ENCODE data around the gene PRH1. TPM values are rescaled to one million over a fixed set of nuclear protein-coding genes. Genes with fewer than 3 reads are reported as not detected.

The PRH1 gene
- total and polyA plus RNA-seq, 10 donors, result 1.5 to 63.1 (median 29.9) TPM

- Histone ChIP-seq H3K27me3 (replicated peaks in 1 of 7) (no peaks in the 10 kb centered on the region), H3K36me3 (peaks cover 0 to 14% (median 0%) of the 10 kb centered on the region in 6 donors), H3K9me3 (peaks cover 0 to 49% (median 43%) of the 10 kb centered on the region in 8 donors), H3K27ac (no peak overlapping the region), H3K4me1 (no peaks in the 10 kb centered on the region), H3K4me3 (no peak overlapping the region)
- TF ChIP-seq POLR2AphosphoS5 (IDR thresholded peaks at IDR 0.05), result no peak
- TF ChIP-seq, protein P1, sequence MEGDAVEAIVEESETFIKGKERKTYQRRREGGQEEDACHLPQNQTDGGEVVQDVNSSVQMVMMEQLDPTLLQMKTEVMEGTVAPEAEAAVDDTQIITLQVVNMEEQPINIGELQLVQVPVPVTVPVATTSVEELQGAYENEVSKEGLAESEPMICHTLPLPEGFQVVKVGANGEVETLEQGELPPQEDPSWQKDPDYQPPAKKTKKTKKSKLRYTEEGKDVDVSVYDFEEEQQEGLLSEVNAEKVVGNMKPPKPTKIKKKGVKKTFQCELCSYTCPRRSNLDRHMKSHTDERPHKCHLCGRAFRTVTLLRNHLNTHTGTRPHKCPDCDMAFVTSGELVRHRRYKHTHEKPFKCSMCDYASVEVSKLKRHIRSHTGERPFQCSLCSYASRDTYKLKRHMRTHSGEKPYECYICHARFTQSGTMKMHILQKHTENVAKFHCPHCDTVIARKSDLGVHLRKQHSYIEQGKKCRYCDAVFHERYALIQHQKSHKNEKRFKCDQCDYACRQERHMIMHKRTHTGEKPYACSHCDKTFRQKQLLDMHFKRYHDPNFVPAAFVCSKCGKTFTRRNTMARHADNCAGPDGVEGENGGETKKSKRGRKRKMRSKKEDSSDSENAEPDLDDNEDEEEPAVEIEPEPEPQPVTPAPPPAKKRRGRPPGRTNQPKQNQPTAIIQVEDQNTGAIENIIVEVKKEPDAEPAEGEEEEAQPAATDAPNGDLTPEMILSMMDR (IDR thresholded peaks at IDR 0.05 in 8 of 11, conservative IDR thresholded peaks at IDR 0.05 in 3 of 11), result no peak
- TF ChIP-seq POLR2A (IDR thresholded peaks at IDR 0.05), result no peak
- 91 to 100% (median 98%) methylated on average over 1 of the region's 1 CpG; no CpG with 5 or more reads in 1 of the 5 donors for WGBS, 5 donors
- DNase-seq, result no peak
- intact Hi-C loops (cut with DNase I; ENCODE audit: low total_unique reads), result no loop called here
These were observed 16.9 kb upstream of the PRH1 start for GRCh38 chr12:10900972-10901371.

- H3K4me1 ChIP-seq, result no peaks in the 10 kb centered on the region
- H3K4me3 ChIP-seq, result no peak overlapping the region
- 87 to 100% (median 88%) methylated on average over 1 of the region's 1 CpG for WGBS, 5 donors
- DNase-seq, result no peak
- H3K27me3 ChIP-seq (replicated peaks in 1 of 7), result no peaks in the 10 kb centered on the region
- peaks cover 0 to 45% (median 38%) of the 10 kb centered on the region in 8 donors for H3K9me3 ChIP-seq
- H3K27ac ChIP-seq, result no peak overlapping the region
- H3K36me3 ChIP-seq, result peaks cover 0 to 13% (median 0%) of the 10 kb centered on the region in 6 donors
- TF ChIP-seq POLR2A (IDR thresholded peaks at IDR 0.05), result no peak
- TF ChIP-seq, protein P1 (IDR thresholded peaks at IDR 0.05 in 8 of 11, conservative IDR thresholded peaks at IDR 0.05 in 3 of 11), result no peak
- no peak for TF ChIP-seq POLR2AphosphoS5 (IDR thresholded peaks at IDR 0.05)
- intact Hi-C loops (cut with DNase I; ENCODE audit: low total_unique reads), result no loop called here
These were observed 16.5 kb upstream of the PRH1 start for GRCh38 chr12:10900530-10900929.

DNA sequence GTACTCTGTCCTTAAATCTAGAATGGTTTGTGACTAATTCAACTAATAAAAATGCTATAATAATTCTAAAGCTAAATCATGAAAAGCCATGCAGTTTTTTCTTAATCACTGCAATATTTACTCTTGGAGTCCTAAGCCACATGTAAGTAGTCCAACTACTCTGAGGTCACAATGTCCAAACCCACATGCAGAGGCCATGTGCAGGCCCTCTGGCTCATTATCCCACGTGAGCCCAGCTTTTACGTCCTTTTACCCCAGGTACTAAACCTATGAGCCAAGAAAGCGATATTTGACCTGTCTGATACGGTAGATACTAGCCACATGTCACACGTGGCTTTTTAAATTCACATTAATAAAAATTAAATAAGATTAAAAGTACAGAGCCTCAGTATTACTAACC is 12.8 kb upstream of the PRH1 start:
- Histone ChIP-seq H3K9me3 (peaks cover 0 to 8% (median 2%) of the 10 kb centered on the region in 8 donors), H3K36me3 (peaks cover 0 to 9% (median 0%) of the 10 kb centered on the region in 6 donors), H3K4me1 (no peaks in the 10 kb centered on the region), H3K4me3 (no peak overlapping the region), H3K27ac (no peak overlapping the region), H3K27me3 (replicated peaks in 1 of 7) (no peaks in the 10 kb centered on the region)
- WGBS, 5 donors, result 95 to 97% (median 96%) methylated on average over 5 of the region's 5 CpGs
- DNase-seq, result no peak
- TF ChIP-seq POLR2AphosphoS5 (IDR thresholded peaks at IDR 0.05) (no peak), POLR2A (IDR thresholded peaks at IDR 0.05) (no peak)
- TF ChIP-seq, protein P1 (IDR thresholded peaks at IDR 0.05 in 8 of 11, conservative IDR thresholded peaks at IDR 0.05 in 3 of 11), result no peak
- intact Hi-C loops (cut with DNase I; ENCODE audit: low total_unique reads), result no loop called here

GRCh38 chr12:10891937-10892336 is 7.9 kb upstream of the PRH1 start:
- no peak overlapping the region for H3K27ac ChIP-seq
- H3K9me3 ChIP-seq, result no peaks in the 10 kb centered on the region
- WGBS, 5 donors, result 88 to 100% (median 98%) methylated on average over 2 of the region's 2 CpGs
- no peak overlapping the region for H3K4me3 ChIP-seq
- intact Hi-C loops (cut with DNase I; ENCODE audit: low total_unique reads), result no loop called here
- TF ChIP-seq POLR2AphosphoS5 (IDR thresholded peaks at IDR 0.05) (no peak), POLR2A (IDR thresholded peaks at IDR 0.05) (no peak)
- TF ChIP-seq, protein P1 (IDR thresholded peaks at IDR 0.05 in 8 of 11, conservative IDR thresholded peaks at IDR 0.05 in 3 of 11), result no peak
- H3K27me3 ChIP-seq (replicated peaks in 1 of 7), result no peaks in the 10 kb centered on the region
- no peak for DNase-seq
- H3K4me1 ChIP-seq, result peaks cover 0 to under 1% (median 0%) of the 10 kb centered on the region in 6 donors
- H3K36me3 ChIP-seq, result peaks cover 0 to 5% (median 0%) of the 10 kb centered on the region in 6 donors
